Effector CD8-positive, alpha-beta T cell (primary cell): ENCODE measurements around the gene PSAT1.
"Not testable (repeated sequence)": the region's sequence is repeated elsewhere in the genome, so short reads cannot be mapped to it uniquely, and the experiment has no call there.

Experiments
- DNase-seq: peaks from one replicate; lab custom pipeline; 2025; lab: John Stamatoyannopoulos, UW
- total RNA-seq, 4 experiments: gene quantifications; one replicate each; lab custom pipeline; 2026; lab: John Stamatoyannopoulos, UW

The PSAT1 gene
- total RNA-seq: 6.7 to 168 (median 42.0) reads per million in 4 experiments

- peak; percentile 76 for DNase-seq
Measured at GRCh38 chr9:78296893-78297671, at the start of gene PSAT1. Gene PSAT1, plus strand, starts transcription at chr9:78297125. Its CDS starts 86 bp downstream, at chr9:78297211.

DNA sequence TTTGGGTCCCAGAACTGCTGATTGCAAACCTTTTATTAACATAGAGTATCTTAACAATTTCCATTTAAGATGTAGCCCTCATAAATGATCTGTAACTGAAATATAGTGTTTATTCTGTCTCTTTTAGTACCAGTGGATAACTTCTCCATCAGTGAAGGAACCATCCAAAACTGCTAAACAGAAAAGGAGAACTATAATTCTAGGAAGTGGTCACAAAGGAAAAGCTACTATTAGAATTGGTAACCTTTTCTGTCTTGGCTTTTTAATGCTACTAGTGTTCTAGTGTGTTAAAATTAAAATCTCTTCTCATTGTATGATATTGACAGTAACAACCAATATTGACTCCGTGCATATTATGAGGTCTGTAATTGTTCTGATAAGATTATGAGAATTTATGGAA, 48.3 kb upstream of the PSAT1 start:
- no peak for DNase-seq

DNA sequence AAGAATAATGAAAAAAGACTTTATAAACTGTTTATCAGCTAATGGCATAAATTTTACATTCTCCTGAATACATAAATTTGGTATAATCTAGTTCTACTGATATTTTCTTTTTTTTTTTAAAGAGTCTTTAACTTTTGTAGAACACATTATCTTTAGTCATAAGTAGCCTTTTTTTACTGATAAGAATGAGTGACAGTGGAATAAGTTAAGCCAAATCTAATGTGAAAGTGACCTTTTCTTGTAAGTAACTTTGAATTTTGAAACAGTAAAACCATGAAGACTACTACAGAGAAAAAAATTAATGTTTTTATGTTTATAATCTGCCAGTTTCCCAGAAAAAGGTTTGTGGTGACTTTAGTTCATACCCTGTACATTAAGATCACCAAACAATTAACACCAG, 47.4 kb upstream of the PSAT1 start:
- DNase-seq: no peak

- DNase-seq: no peak
Measured at GRCh38 chr9:78252616-78253015, 44.3 kb upstream of the PSAT1 start.

DNA sequence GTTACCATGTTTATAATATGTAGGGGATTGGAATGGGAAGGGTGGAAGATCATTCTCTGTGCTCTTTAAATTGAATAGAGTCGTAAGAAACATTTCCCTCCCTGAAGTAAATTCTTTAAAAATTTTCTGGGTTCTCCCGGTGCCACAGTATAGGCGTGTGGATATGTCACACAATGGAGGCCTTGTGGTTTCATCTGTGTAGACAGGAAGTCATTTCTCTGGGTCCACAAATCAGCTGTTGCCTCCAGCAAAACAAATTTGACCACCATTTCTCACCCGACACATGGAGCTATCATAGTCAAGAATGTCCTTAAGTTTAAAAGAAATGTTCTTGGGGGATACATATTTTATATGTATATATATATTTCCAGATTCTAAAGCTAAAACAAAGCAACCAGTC, 43.6 kb upstream of the PSAT1 start:
- DNase-seq: no peak

DNA sequence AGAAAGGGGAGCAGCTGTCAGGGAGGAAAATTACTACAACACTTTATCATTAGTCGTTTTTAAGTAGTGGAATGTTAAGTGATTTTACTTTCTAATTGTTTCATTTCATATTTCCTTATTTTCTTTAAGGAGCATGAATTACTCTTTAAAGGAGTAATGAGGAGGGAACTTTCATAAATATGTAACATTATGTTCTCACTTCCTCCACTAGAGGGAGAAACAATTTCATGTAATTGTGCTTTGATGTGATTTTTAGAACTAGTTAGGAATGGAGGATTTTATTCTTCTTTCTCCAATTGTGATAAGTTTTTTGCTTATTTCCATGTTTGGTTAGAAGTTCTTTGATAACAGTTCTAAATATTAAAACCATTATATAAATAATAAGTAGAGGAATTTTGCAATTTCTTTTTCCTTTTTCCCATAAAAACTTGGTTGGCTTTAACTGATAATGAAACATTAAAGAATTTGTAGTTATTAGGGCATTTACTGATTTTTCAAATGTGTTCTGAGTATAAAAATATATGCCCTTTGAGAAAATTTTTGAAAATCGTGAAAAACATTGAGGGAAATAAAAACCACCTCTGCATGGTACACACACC, 35.4 kb upstream of the PSAT1 start:
- DNase-seq: no peak

DNA sequence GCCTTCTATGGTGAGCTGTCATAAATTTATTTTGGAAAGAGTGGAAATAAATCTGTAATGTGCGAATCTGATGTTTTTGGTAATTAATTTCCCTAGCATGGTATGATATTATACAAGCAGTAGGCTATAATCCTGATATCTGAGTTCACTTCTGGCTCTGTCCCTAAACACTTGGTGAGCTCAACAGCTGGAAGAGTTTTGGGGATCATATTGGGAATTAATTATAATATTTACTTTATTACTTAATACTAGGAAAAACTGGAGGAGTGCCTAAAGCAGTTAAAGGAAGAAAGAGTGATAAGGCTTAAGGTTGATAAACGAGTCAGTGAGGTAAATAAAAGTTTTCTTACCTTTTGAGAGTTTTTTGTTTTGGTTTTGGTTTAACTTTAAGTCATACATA, 34.3 kb upstream of the PSAT1 start:
- DNase-seq: no peak

DNA sequence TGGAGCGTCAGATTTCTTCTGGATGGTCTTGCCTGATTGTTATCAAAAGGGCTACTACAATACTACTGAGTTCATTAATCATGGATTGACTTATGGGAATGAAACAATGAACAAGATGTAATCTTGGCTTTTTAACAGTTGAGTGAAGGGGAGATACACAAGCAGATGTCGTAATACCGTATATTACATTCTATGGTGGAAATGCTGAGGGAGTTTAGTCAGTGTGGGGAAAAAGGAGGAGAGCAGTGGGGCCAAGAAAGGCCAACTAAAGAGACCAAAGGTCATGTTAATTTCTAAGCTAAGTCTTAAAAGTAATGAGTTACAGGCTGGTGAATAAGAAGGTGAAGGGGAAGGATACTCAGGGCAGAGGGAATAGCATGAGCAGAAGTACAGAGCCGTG, 29.0 kb upstream of the PSAT1 start:
- no peak for DNase-seq

GRCh38 chr9:78269784-78270183, 27.1 kb upstream of the PSAT1 start:
- DNase-seq: no peak

- no peak for DNase-seq
Measured at GRCh38 chr9:78272307-78272706, 24.6 kb upstream of the PSAT1 start.

- DNase-seq: no peak
Measured at GRCh38 chr9:78273761-78274160, 23.2 kb upstream of the PSAT1 start.

DNA sequence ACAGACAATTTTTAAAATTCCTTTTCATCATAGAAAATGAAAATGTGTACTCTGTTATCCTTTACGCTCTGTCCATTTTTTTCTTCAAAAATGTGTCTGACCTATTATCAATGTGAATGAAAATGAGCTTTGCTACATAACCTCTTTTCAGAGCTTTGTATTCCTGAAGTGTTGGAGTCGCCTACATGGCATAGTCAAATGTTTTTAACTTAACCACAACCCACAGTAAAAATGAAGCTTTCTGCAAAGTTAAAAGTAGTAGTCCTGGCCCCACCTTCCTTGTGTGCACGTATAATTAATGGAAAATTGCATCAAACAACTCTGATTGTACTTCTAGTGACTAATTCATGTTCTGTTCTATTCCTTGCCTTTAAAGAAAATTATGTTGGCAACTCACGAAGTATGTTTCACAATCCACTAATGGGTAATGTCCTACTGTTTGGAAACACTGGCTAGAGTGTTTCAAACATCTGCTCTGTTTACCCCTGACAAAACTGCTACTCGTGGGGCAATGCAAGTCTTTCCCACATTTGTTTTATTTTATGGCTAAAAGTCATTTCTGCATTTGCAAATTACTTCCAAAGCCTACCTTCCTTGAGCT, 18.6 kb upstream of the PSAT1 start:
- DNase-seq: no peak

DNA sequence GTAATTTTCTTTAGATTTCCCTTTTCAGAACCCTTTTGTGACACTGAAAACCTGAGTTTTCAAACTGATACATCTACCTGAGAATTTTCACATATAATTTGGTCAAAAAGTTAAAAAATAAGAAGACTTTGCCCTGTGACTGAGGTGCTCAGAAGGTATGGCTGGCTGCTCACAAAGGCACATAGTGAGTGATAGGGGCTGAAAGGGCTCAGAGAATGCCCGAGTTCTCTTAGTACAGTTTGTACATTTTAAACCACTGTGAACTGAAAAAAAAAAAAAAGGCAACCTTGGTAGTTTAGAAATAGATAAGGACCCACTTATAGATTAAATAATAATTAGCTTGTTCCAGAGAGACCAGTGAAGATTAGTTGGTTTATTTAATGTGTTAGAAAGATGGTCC, 18.1 kb upstream of the PSAT1 start:
- DNase-seq: no peak

DNA sequence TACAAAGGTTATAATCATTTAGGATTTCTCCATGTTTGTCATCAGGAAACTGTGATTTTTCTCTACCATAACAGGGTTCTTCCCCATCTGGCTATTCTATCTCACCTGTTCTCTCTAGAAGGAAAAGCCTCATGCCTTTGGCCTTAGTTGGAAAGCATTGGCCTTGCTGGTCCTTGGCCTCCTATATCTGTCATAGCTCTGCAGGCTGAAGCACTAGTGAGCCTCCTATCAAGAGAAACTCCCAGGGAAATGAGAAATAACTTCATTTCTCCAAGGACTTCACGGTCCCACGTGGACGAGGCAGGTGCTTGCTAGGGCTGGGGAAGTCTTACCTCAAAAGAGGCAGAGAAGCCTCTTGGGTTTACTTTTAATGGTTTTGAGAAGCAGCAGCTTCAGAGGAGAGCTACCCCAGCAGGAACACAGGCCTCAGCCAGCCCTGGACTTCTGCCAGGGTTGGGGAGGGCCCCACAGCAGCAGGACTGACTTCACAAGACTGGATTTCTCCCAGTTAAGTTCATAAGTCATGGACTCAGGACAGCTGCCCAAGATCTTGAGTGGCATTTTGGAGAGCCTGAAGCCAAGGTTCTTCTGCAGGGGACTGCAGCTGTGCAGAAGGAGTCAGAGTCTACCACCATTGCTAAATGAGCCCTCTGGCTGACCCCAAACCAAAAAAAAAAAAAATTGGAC, 15.8 kb upstream of the PSAT1 start:
- no peak for DNase-seq

DNA sequence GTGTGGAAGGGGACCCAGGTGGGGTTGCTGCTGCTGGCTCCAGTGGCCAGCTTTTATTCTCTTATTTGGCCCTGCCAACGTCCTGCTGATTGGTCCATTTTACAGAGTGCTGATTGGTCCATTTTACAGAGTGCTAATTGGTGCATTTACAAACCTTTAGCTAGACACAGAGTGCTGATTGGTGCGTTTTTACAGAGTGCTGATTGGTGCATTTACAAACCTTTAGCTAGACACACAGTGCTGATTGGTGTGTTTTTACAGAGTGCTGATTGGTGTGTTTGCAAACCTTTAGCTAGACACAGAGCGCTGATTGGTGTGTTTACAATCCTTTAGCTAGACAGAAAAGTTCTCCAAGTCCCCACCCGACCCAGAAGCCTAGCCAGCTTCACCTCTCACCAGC, 12.7 kb upstream of the PSAT1 start:
- DNase-seq: not testable (repeated sequence)

- no peak for DNase-seq
Measured at GRCh38 chr9:78286125-78286524, 10.8 kb upstream of the PSAT1 start.

GRCh38 chr9:78286946-78287388, 10.0 kb upstream of the PSAT1 start:
- DNase-seq: no peak

- no peak for DNase-seq
Measured at GRCh38 chr9:78288214-78288892, 8.6 kb upstream of the PSAT1 start.

GRCh38 chr9:78289474-78289873, 7.5 kb upstream of the PSAT1 start:
- no peak for DNase-seq

- DNase-seq: no peak
Measured at GRCh38 chr9:78291240-78291925, 5.5 kb upstream of the PSAT1 start.

GRCh38 chr9:78292026-78292425, 4.9 kb upstream of the PSAT1 start:
- DNase-seq: no peak
